LNCaP clone FGC (cell line): ENCODE results near the gene MAGEE1.
A peak's percentile ranks its signal among the peaks of the same experiment; 100 is the strongest.

Experiments used
- DNase-seq: peaks from one replicate; pipeline ENCODE4 v3.0.0-alpha.2; 2011; ENCODE audit warnings: low read depth
- H3K4me3 ChIP-seq: 2 replicates; pipeline ENCODE4 v1.5.1; 2011; ENCODE audit warnings: mild to moderate bottlenecking, low read depth, low read length, control low read depth
- CTCF ChIP-seq: IDR thresholded peaks from 2 replicates; pipeline ENCODE4 v1.5.1; 2012; ENCODE audit warnings: mild to moderate bottlenecking; ENCODE audit not compliant: control insufficient read depth, insufficient read depth; ENCODE audit errors: extremely low read depth

Gene MAGEE1

GRCh38 chrX:76434103-76434741 lies 6.7 kb downstream of the MAGEE1 start:
- H3K4me3 ChIP-seq: no peak overlapping the region
- DNase-seq: no peak
- no peak for TF ChIP-seq CTCF

- H3K4me3 ChIP-seq: no peak overlapping the region
- no peak for TF ChIP-seq CTCF
- DNase-seq: no peak
Observed at GRCh38 chrX:76439188-76439587, 11.7 kb downstream of the MAGEE1 start.

GRCh38 chrX:76453737-76454406 lies 26.4 kb downstream of the MAGEE1 start:
- no peak for DNase-seq
- no peak overlapping the region for H3K4me3 ChIP-seq
- TF ChIP-seq CTCF: no peak

- H3K4me3 ChIP-seq: no peak overlapping the region
- DNase-seq: no peak
- TF ChIP-seq CTCF: peak; percentile 61
Observed at GRCh38 chrX:76454456-76454927, 27.0 kb downstream of the MAGEE1 start.

GRCh38 chrX:76477353-76477752 lies 49.8 kb downstream of the MAGEE1 start:
- DNase-seq: no peak
- TF ChIP-seq CTCF: no peak
- no peak overlapping the region for H3K4me3 ChIP-seq
